ENCODE data around the gene TMCO2. TPM values are rescaled to one million over a fixed set of nuclear protein-coding genes. Genes with fewer than 3 reads are reported as not detected.

The TMCO2 gene
- polyA plus RNA-seq, 4 donors: not detected

Other genes with a start within 250 kb of the TMCO2 start
- 100 to 1,000 TPM; 186 to 224 (median 191) TPM for gene CAP1, start 207.2 kb upstream of the TMCO2 start, polyA plus RNA-seq
- 10 to 100 TPM in 2 of 4 donors, 1 to 10 TPM in 2; 5.1 to 71.7 (median 23.0) TPM for gene PPT1, start 150.7 kb upstream of the TMCO2 start, polyA plus RNA-seq
- 10 to 100 TPM in 1 of 4 donors, 1 to 10 TPM in 3; 3.2 to 19.0 (median 4.1) TPM for gene RLF, start 86.5 kb upstream of the TMCO2 start, polyA plus RNA-seq
- 10 to 100 TPM in 3 of 4 donors, 1 to 10 TPM in 1; 9.8 to 45.0 (median 22.2) TPM for gene ZMPSTE24, start 10.3 kb downstream of the TMCO2 start, polyA plus RNA-seq
- gene COL9A2, start 69.3 kb downstream of the TMCO2 start, polyA plus RNA-seq: 1 to 10 TPM in 3 of 4 donors, not detected in 1; 2.4 to 9.1 (median 4.8) TPM
- 10 to 100 TPM; 13.0 to 27.8 (median 25.5) TPM for gene SMAP2, start 125.8 kb downstream of the TMCO2 start, polyA plus RNA-seq
- 1 to 10 TPM in 2 of 4 donors, not detected in 2; 1.2 to 2.6 TPM for gene ZFP69B, start 202.5 kb downstream of the TMCO2 start, polyA plus RNA-seq
- gene ZFP69, start 229.4 kb downstream of the TMCO2 start, polyA plus RNA-seq: 1 to 10 TPM in 3 of 4 donors, under 1 TPM in 1; 0.81 to 3.8 (median 2.0) TPM

Measured in small intestine (tissue), 4 donors.